HEK293T (cell line): Measurements from ENCODE around the gene ASAP2.

Source experiments
- ARNT ChIP-seq: fragments of 450-650 bp; IDR thresholded peaks from 2 replicates; pipeline ENCODE4 v1.6.1; 2017; ENCODE audit warnings: mild to moderate bottlenecking
- BHLHE40 ChIP-seq: fragments of 450-650 bp; IDR thresholded peaks from 2 replicates; pipeline ENCODE4 v1.6.1; 2016; ENCODE audit warnings: mild to moderate bottlenecking, moderate library complexity, borderline replicate concordance
- FOXM1 ChIP-seq: fragments of 450-650 bp; IDR thresholded peaks from 2 replicates; pipeline ENCODE4 v1.6.1; 2017; ENCODE audit warnings: mild to moderate bottlenecking, borderline replicate concordance
- SP1 ChIP-seq: fragments of 450-650 bp; IDR thresholded peaks from 2 replicates; pipeline ENCODE4 v1.6.1; 2017
- ZNF384 ChIP-seq: fragments of 450-650 bp; IDR thresholded peaks from 2 replicates; pipeline ENCODE4 v1.6.1; 2016
- TF ChIP-seq, protein P1 (sequence below): fragments of 450-650 bp; IDR thresholded peaks from 2 replicates; pipeline ENCODE4 v1.6.1; 2016

DNA sequence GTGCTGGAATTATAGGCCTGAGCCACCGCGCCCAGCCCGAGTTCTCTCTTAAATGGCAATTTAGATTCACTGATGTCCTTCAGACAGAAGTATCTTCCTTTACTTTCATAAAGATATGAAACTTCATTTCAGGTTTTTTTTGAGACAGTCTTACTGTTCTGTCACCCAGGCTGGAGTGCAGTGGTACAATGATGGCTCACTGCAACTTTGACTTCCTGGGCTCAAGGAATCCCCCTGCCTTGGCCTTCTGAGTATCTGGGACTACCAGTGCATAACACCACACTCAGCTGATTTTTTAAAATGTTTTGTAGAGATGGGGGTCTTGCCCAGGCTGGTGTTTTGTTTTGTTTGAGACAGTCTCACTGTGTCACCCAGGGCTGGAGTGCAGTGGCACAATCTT, 203.5 kb downstream of the ASAP2 start:
- TF ChIP-seq FOXM1 (no peak), BHLHE40 (no peak), SP1 (no peak), ZNF384 (no peak), ARNT (no peak)
- TF ChIP-seq, protein P1, sequence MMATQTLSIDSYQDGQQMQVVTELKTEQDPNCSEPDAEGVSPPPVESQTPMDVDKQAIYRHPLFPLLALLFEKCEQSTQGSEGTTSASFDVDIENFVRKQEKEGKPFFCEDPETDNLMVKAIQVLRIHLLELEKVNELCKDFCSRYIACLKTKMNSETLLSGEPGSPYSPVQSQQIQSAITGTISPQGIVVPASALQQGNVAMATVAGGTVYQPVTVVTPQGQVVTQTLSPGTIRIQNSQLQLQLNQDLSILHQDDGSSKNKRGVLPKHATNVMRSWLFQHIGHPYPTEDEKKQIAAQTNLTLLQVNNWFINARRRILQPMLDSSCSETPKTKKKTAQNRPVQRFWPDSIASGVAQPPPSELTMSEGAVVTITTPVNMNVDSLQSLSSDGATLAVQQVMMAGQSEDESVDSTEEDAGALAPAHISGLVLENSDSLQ = no peak
